GM12873 (cell line): ENCODE measurements around the gene TRIM69.

Experiments
- CTCF ChIP-seq: IDR thresholded peaks from 2 replicates; pipeline ENCODE4 v1.5.1; 2012; ENCODE audit warnings: low read depth, mild to moderate bottlenecking, moderate library complexity, low read length, control low read depth; ENCODE audit not compliant: insufficient read depth; ENCODE audit errors: missing control alignments

TRIM69 gene

GRCh38 chr15:44798826-44799225 lies 62.5 kb downstream of the TRIM69 start:
- TF ChIP-seq CTCF: peak; percentile 41

- TF ChIP-seq CTCF: no peak
These were observed 65.0 kb downstream of the TRIM69 start for GRCh38 chr15:44801364-44801763.

- TF ChIP-seq CTCF: no peak
These were observed 65.5 kb downstream of the TRIM69 start for GRCh38 chr15:44801797-44802196.

- TF ChIP-seq CTCF: no peak
These were observed 66.0 kb downstream of the TRIM69 start for GRCh38 chr15:44802336-44802735.

- no peak for TF ChIP-seq CTCF
These were observed 68.1 kb downstream of the TRIM69 start for GRCh38 chr15:44804298-44805046.

GRCh38 chr15:44808557-44808956 lies 72.2 kb downstream of the TRIM69 start:
- no peak for TF ChIP-seq CTCF

GRCh38 chr15:44810237-44810636 lies 73.9 kb downstream of the TRIM69 start:
- no peak for TF ChIP-seq CTCF
